HG03103 (cell line): Measurements from ENCODE around the gene RLN3.
A peak's percentile ranks its signal among the peaks of the same experiment; 100 is the strongest.

Source experiments
- ATAC-seq: cut with Tn5 transposase; IDR thresholded peaks from one replicate; pipeline ENCODE4 v1.9.1; 2021; ENCODE audit warnings: low read depth; ENCODE audit not compliant: unreplicated experiment

The RLN3 gene

DNA sequence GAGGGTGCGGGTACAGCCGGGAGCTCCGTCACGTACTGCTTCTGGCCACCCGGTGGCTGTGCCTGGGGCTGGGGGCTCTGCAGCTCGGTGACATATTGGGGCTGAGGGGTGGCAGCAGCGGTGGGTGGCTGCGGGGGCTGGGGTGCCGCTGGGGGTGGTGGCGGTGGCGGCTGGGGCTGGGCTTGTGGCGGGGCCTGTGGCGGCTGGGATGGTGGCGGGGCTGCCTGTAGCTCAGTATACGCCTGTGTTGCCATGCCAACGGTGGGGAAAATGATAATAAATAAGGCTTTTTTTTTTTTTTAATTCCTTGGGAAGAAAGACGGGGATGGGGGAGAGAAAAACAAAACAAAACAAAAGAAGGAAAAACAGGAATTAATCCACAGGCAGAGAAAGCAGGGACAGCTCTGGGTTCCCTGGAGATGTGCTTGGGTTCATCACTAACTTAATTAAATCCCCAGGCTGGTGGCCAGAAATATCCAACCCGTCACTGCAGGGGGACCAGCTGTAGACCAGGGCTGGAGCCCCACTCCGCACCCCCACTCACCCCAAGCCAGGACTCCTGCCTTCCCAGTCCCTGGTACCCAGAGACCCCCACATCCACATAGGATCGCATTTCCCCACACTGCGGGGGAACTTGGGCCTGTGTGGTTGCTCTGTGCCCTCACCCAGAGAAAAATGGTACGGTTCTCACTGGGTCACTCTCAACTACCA lies 34.2 kb upstream of the RLN3 start:
- ATAC-seq = no peak

DNA sequence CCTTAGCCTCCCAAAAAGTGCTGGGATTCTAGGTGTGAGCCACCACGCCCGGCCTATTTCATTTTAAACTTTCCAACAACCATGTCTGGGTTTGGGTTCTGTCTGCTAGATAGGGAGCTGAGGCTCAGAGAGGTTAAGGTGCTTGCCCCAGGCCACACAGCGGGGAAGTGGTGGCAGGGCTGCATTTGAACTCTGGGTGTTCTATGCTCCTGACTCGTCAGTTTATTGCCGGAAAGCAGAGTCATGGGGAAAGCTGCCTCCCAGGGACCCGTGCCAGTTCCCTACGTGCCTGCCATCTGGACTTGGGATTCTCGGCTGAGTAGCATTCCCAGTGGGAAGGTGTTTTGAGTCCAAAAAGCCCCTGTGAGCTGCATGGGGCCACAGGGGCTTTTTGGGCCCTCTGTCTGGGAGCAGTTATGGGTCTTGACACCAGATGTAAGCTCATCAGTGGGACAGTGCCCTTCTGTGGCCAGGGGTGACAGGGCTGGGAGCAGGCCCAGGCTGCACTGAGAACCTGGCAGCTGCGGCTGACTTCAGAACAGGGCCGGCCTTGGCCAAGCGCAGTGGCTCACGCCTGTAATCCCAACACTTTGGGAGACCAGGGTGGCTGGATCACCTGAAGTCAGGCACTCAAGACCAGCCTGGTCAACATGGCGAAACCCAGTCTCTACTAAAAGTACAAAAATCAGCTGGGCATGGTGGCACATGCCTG lies 32.8 kb upstream of the RLN3 start:
- no peak for ATAC-seq

DNA sequence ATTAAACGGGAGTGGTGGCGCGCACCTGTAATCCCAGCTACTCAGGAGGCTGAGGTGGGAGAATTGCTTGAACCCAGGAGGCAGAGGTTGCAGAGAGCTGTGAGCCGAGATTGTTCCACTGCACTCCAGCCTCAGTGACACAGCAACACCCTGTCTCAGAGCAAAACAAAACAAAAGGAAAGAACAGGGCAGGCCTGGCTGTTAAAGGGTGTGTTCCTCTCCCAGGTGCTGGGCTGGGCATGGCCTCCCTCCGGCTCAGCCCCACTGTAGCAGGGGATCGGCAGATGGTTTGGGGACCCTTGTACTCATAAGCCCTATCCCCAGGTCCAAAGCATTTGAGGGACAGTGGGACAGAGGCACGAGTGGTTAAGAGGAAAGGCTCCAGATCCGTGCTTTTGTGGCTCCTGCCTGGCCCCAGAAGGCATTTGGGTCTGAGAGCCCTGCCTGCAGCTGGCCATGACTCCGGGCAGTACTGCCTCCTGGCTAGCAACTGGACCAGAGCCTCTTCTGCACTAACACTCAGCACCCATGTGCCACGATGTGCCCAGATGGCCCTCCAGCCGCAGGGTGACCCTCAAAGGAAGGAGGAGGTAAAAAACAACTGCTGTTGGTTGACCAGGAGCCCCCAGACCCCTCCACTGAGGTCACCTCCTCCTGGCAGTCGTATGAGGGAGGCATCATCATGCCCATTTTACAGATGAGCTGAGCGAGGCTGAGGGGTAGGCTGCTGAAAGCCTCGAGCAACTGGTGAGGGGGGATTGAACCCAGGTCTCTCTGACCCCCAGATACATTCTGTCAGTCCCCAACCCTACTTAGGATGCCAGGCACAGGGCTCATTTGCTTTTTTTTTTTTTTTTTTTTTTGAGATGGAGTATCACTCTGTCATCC lies 31.8 kb upstream of the RLN3 start:
- ATAC-seq = no peak

DNA sequence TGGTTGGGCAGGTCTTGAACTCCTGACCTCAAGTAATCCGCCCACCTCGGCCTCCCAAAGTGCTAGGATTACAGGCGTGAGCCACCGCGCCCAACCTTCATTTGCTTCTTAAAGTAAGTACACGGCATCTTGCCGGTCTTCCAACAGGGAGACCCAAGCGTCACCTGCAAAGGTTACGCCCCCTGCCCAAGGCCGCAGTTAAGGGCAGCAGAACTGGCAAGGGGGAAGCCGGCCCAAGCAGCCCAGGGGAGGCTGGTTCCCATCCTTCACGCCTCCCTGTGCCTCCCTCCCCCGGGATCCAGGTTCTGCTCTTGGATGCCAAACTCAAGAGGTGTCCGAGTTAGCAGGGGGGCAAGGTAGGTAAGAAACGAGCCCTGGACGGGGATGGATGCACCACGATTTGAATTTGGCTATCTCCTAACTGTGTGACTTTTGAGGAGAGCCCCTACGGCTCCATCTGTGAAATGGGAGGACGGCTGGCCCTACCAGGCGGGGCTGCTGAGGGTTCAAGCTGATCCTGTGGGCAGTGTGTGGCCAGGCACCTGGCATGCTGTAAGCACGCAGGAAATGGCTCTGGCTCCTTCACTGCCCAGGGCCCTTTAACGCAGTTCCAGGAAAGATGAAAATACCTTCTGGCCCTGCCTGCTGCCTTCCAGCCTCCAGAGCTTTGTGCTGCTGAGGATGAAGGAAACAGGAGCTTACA lies 30.9 kb upstream of the RLN3 start:
- ATAC-seq = no peak

DNA sequence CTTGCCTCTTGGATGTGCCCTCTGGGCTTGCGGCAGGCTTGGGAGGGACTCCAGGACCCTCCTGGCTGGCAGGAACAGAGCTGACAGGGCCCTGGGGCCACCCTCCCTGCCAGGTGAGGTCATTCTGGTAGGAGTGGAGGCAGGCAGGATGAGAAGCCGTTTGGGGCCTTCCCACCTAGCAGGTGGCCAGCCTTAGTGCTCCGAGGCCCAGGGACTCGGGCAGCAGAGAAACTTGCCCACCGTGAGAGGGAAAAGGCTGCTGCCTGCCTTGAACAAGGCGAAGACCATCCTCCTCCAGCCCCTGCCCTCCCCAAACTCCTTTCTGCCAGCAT lies 30.4 kb upstream of the RLN3 start:
- ATAC-seq = no peak

DNA sequence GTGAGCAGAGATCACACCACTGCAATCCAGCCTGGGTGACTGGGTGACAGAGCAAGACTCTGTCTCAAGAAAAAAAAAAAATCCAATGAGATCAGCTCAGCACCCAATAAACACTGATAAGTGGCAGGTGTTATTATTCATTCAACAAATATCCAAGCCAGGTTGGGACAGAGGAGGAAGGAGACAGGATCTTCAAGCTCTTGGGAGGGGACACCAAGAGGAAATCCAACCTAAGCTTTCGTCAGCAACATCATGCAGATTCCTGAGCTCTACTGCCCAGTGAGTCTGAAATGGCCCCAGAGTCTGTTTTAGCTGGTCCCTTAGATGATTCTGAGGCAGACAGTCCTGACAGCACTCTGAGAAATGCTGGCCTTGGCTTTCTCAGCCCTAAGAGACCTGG lies 29.5 kb upstream of the RLN3 start:
- ATAC-seq = no peak

DNA sequence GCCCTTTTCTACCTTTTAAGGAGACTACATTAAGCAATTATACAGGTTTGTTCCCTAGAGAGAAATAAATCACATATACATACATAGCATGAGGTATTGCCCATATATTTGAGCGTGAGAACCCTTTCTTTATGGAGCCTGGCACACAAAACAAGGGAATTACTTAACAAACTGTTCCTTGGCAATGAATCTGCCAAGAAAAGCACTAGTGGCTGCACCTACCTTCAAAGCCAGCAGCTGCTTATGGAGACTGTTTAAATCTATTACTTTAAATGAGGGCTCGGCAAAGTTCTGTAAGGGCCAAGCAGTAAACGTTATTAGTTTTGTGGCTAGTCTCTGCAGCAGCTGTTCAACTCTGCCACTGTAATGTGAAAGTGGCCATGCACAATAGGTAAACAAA lies 28.9 kb upstream of the RLN3 start:
- ATAC-seq = no peak

DNA sequence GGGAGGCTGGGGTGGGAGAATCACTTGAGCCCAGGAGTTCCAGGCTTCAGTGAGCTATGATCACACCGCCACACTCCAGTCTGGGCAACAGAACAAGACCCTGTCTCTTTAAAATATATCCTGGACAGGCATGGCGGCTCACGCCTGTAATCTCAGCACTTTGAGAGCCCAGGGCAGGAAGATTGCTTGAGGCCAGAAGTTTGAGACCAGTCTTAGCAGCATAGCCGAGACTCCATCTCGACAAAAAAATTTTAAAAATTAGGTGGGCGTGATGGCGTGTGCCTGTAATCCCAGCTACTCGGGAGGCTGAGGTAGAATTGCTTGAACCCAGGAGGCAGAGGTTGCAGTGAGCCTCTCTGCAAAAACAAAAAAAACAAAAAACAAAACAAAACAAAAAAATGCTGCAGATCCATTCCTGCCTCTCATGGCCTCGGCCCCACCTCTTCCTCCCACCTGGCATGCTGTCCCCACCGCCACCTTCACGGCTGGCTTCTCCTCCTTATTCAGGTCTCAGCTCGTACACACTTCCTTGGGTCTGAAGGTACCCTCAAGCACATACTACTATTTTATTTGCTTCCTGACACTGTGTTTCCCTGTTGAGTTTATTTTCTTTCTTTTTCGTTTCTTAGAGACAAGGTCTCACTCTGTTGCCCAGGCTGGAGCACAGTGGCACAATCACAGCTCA lies 27.1 kb upstream of the RLN3 start:
- no peak for ATAC-seq

DNA sequence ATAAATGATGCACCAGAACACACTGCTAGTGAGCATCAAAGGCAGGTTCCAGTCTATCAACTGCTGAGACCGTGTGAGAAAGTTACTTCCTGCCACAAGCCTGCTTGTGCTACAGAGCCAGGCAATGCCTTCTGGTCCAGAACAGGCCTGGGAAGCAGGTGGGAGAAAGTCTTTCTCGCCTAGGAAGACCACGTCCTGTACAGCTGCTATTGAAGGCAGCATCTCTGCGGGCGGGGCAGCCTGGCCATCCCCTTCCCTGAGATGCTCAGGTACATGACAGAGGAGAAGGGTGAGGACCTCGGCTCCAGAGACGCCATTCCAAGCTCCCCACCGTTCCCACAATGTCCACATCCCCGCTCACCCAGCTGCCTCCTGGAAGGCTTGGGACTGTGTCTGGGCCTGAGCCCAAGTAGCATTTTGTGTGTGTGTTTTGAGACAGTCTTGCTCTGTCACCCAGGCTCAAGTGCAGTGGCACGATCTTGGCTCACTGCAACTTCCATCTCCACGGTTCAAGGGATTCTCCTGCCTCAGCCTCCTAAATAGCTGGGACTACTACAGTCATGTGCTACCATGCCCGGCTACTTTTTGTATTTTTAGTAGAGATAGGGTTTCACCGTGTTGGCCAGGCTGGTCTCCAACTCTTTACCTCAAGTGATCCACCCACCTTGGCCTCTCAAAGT lies 25.2 kb upstream of the RLN3 start:
- ATAC-seq = no peak

DNA sequence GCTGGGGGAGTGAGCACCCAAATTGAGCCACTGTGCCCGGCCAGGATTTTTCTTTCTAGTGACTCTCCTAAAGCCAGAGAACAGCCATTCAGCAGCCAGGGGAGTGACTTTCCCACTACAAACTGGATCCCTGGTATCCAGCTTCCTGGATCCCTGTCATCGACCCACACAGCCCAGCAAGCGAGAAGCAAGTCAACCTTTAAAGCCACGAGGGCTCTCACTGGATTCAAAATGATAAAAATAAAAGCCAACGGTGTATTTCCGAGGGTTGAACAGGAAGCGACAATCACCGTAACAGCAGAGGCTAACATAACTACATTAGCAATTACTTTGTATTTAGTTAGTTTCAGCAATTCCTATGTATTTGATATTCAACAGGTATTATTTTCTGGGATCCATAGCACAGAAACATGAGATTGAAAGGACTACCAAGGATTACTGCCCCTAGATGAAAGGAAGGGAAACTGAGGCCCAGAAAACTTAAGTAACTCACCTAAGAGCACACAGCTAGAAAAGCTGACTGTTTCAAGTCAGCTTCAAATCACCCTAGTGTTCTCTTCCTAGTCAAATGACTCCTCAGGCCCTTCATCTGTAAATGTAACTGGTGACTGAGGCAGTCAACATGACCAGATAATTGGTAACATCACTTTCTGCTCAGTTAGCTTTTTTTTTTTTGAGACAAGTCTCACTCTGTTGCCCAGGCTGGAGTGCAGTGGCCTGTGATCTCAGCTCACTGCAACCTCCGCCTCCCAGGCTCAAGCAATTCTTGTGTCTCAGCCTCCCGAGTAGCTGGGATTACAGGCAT lies 24.5 kb upstream of the RLN3 start:
- no peak for ATAC-seq

DNA sequence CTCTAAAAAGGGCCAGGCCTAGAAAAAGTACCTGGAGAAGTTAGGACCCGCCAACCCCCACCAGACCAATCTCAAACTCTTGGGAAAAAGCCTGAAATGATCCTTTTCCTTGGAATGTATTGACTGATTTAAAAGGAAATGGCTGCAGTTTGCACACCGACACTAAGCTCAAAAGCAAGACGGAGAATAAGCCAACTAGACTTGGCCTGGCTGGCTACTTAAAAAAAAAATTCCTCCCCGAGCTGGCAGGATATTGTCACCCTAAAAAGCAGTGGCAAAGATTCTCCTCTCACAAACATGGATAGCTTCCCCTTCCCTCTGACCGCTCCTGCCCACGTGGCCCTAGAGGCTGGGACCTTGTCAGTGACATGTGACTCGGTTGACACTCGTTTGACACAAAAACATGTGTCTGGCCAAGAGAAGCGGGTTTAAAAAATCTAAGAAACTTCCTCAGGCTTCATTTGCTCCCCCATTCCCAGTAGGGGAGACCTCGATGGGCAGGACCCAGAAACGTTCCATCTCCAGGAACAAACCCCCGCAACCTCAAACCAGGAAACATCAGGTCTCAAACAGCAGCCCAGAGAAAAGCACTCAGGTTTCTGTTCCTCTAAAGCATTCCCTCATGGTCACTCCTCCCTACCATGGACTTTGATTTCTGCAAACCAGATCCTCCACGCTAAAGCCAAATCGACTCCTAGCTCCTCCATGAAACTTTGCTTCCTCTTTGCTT lies 23.2 kb upstream of the RLN3 start:
- ATAC-seq = no peak

DNA sequence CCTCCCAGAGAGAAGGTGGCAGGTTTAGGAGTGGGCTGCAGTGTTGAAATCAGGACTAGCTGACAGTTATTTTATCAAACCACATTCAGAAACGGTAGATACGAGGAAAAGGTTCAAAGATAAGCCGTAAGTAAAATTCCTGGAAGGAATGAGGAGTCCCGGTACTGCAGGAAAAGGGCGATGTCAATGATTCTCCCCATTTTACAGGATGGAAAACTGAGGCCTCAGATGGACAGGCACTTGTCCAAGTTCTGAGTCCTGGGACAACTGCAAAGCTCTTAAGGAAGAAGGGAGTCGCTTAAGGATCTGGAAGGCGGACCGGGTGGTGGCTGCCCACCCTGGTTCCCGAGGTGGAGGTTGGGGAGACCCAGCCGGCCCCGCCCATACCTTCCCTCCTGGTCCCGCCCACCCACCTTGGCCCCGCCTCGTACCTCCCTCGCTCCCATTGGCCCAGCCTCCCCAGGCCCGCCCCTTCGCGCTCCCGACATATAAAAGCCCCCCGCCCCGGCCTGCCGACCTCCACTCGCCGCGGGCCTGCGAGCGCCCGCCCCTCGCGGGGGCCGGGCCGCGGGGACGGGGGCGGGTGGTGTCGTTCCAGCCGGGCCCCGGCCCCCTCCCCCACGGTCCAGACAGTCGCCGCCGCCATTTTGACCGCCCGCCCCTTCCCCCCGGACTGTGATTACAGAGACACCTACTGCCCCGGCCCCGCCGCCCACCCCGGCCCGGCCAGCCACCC lies 22.4 kb upstream of the RLN3 start:
- no peak for ATAC-seq

DNA sequence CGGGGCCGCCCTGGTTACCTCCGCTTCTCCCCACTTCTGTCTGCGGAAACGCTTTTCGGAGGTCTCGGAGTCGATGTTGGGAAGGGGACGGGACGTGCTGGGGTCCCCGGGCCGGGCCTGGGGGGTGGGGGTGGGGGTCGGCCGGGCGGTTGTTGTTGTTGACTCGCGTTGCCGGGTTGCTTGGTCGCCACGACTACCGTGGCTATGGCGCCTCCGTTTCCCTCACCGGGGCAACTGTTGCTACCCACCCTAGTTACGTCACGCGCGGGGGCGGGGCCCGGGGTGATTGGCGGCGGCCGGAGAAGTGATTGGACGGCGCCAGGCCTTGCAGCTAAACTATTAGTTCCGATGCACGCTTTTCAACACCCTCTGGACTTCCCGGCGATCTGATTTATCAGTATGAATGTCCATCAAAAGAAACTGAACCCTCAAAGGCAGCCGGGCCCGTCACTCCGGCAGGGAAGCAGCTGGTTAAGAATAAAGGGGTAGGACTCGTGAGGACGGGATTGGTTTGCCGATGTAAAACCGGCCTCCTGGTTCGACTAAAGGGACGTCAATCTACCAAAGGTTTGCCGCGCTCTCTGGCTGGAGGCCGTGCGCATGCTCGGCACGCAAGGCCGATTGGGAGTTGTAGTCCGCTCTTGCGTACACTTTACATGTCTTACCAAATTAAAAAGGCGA lies 21.7 kb upstream of the RLN3 start, which contains the start of gene RFX1:
TSS of gene RFX1 (minus strand) at position 236 of the 681 bp plus-strand sequence. CDS start 12,477 bp downstream, outside the sequence.
- ATAC-seq = peak; percentile 65

DNA sequence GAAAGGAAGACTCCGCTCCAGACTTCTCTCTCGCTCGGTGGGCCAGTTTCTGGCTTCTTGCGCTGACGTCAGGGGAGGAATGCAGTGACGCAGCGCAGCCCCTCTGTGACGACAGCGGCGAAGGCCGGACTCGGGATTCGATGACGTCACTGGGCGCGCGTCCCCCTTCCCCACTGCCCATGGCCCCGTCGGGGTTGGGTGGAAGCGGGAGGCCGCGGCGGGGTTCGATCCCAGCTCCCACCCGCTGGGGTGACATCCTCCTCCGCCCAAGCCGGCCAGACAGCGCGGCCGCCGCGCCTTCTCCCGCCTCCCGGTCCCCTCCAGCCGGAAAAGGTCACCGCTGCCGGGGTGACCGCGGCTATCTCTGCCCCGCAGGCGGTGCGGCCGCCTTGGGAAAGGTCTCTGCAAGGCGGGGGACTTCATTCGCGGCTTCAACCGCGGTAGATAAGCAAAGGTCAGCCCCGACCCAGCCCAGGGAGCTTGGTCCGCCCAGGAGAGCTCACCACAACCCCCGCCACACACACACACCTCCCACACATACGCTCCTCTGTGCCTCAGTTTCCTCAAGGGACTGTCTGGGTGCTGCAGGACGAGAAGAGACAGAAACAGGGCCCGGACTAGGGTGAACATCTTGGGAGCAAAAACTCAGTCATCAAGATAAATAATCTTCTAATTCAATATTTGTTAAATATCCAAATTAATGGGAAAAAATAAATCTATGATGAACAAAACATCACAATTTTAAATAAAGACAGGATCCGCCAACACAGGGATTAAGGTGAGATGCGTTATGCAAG lies 21.0 kb upstream of the RLN3 start:
- ATAC-seq = no peak

DNA sequence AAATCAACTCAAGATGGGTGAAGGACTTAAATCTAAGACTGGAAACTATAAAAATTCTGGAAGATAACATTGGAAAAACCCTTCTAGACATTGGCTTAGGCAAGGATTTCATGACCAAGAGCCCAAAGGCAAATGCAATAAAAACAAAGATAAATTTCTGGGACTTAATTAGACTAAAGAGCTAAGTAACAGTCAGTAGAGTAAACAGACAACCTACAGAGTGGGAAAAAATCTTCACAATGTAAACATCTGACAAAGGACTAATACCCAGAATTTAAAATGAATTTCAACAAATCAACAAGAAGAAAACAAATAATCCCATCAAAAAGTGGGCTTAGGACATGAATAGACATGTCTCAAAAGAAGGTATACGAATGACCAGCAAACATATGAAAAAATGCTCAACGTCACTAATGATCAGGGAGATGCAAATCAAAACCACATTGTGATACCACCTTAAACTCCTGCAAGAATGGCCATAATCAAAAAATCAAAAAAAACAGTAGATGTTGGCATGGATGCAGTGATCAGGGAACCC lies 15.5 kb upstream of the RLN3 start:
- no peak for ATAC-seq

DNA sequence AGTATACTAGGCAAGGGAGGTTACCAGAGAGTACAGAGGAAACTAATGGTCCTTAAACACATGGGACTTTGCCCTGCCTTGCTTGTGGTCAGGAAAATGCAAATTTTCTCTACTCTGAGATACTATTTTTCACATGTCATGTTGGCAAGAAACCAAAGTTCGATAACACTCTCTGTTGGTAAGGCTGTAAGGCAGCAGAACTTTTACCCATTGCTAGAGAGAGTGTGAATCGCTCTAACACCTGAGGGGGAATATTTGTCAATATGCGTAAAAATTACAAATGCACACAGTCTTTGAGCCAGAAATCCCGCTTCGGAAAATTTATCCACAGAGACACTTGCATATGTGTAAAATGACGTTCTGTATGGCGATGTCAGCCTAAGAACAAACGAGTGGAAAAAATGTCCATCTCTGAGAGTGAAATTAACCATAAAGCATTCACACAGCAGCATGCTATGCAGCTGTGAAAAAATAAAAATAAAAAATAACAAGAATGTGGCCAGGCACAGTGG lies 12.4 kb upstream of the RLN3 start:
- no peak for ATAC-seq
